ENCODE data around the gene TAL1.
"Not testable (repeated sequence)": the region's sequence is repeated elsewhere in the genome, so short reads cannot be mapped to it uniquely, and the experiment has no call there.

The TAL1 gene

DNA sequence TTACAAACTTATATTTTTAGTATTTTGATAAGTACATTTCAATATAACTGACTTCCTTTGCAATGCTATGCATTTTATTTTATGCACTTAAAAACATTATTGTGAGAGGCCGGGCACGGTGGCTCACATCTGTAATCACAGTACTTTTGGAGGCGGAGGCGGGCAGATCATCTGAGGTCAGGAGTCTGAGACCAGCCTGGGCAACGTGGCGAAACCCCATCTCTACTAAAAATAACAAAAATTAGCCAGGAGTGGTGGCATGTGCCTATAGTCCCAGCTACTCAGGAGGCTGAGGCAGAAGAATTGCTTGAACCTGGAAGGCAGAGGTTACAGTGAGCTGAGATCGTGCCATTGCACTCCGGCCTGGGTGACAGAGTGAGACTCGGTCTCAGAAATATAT lies 36.0 kb downstream of the TAL1 start:
- not testable (repeated sequence) for DNase-seq; H3K4me1 Mint-ChIP-seq (ENCODE audit: low read depth in 2 of 2); H3K36me3 Mint-ChIP-seq (ENCODE audit: insufficient read depth); H3K9me3 Mint-ChIP-seq; ATAC-seq (replicated peaks); H3K4me3 Mint-ChIP-seq; H3K27ac Mint-ChIP-seq
- peaks cover 38 to 54% of the 10 kb centered on the region in 2 donors for H3K27me3 Mint-ChIP-seq

DNA sequence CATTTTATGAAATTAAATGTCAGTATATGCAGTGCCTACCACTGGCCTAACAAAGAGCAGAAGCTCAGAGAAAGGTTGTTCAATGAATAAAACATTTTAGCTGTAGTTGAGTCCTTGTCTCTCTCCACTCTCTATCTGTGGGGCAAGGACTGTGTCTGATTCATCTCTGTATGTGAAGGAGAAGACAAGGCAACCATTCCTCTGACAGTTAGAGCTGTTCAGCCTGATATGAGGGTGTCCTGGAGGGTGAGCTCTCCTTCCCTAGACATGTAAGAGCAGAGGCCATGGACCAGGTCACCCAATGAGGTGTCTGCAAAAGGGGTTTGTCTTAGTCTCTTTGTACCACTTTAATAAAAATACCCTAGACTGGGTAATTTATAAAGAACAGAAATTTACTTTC lies 37.7 kb downstream of the TAL1 start:
- H3K27ac Mint-ChIP-seq: no peak overlapping the region
- H3K4me3 Mint-ChIP-seq: no peak overlapping the region
- no peaks in the 10 kb centered on the region for H3K36me3 Mint-ChIP-seq (ENCODE audit: insufficient read depth)
- H3K4me1 Mint-ChIP-seq (ENCODE audit: low read depth in 2 of 2): peaks cover 0 to 4% of the 10 kb centered on the region in 2 donors
- peaks cover 24 to 38% of the 10 kb centered on the region in 2 donors for H3K27me3 Mint-ChIP-seq
- ATAC-seq (replicated peaks) (no peak), DNase-seq (no peak)
- no peaks in the 10 kb centered on the region for H3K9me3 Mint-ChIP-seq

DNA sequence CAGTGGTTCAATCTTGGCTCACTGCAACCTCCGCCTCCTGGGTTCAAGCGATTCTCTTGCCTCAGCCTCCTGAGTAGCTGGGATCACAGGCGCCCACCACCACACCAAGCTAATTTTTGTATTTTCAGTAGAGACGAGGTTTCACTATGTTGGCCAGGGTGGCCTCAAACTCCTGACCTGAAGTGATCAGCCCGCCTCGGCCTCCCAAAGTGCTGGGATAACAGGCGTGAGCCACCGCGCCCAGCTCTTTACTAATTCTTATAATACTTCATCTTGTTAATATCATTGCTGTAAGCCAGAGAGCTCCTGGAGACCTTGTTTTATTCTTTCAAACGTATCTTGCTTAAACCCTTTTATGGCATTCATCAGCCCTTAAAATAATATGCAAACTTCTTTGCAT lies 38.5 kb downstream of the TAL1 start:
- not testable (repeated sequence) for ATAC-seq (replicated peaks); DNase-seq; H3K4me1 Mint-ChIP-seq (ENCODE audit: low read depth in 2 of 2); H3K9me3 Mint-ChIP-seq; H3K36me3 Mint-ChIP-seq (ENCODE audit: insufficient read depth); H3K4me3 Mint-ChIP-seq; H3K27ac Mint-ChIP-seq
- H3K27me3 Mint-ChIP-seq: peaks cover 16 to 30% of the 10 kb centered on the region in 2 donors

DNA sequence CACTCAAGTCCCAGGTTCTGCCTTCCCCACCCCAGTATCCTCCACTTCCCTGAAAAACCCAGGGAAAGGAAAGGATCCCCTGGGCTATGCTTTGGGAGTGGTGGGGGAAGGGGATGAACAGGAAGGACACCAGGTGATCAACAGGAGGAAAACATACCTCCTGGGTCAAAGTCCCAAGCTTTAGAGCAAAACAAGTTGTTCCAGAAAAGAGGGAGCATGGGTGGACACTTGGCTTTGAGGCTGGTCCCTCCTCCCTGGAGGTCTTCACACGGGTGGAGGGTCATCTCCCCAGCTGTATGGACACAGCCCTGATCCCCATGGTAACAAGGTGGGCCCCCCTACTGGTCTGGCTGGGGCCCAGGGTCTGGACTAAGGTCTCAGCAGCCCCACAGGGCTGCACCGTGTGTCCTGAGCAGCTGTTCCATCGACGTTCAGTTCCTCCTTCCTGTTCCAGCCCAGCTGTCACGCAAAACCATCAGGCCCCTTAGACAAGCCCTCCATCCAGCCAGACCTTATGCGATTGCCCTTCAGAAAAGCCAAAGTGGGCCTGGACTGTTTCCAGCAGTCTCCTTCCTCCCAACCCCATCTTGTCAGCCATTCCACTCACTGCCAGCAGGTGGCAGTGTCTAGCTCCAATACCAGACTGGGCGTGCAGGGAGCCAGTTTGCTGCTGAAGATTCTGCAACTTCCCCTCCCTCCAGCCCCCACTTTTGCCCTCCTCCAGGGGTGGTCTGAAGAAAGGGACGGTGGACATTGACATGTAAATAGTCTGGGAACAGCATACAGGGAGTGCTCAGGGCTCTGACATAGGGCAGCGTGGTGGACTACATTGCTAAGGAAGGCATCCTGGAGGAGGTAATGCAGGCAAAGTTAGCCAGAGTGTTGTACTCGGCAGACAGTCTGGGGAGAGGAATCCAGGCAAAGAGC lies 39.3 kb downstream of the TAL1 start:
- no peaks in the 10 kb centered on the region for H3K9me3 Mint-ChIP-seq
- no peak overlapping the region for H3K27ac Mint-ChIP-seq
- DNase-seq: peak; percentile 51 to 67 (median 53)
- peaks cover 8 to 22% of the 10 kb centered on the region in 2 donors for H3K27me3 Mint-ChIP-seq
- no peaks in the 10 kb centered on the region for H3K36me3 Mint-ChIP-seq (ENCODE audit: insufficient read depth)
- no peak overlapping the region for H3K4me3 Mint-ChIP-seq
- peak; percentile 70 for ATAC-seq (replicated peaks)
- H3K4me1 Mint-ChIP-seq (ENCODE audit: low read depth in 2 of 2): peaks cover 0 to 4% of the 10 kb centered on the region in 2 donors

DNA sequence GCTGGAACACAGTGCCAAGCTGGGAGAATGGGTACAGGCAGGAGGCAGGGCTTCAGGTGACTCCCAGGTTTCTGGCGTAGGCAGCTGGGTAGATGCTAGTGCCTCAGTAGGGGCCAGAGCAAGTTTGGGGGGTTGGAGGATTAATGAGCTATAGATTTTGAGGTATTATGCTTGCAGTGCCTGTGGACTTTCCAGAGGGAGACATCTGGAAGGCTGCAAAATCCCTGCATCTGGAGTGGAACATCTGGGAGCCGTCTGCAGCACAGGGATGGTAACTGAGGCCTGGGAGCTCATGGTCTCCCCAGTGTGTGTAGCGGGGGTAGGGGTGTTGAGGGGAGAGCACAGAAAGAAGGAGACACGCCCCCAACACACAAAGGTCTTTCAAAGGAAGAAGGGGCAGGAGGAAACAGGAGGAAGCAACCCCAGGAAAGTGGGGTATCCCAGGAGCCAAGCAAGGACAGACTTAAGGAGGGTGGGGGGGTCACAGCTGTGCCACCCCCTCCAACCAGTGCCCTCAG lies 40.0 kb downstream of the TAL1 start:
- H3K4me3 Mint-ChIP-seq: no peak overlapping the region
- H3K36me3 Mint-ChIP-seq (ENCODE audit: insufficient read depth): no peaks in the 10 kb centered on the region
- H3K27ac Mint-ChIP-seq: peak overlapping the region in 1 of 2 donors; percentile 42
- DNase-seq (no peak), ATAC-seq (replicated peaks) (no peak)
- H3K27me3 Mint-ChIP-seq: peaks cover 6 to 25% of the 10 kb centered on the region in 2 donors
- peaks cover 0 to 4% of the 10 kb centered on the region in 2 donors for H3K4me1 Mint-ChIP-seq (ENCODE audit: low read depth in 2 of 2)
- no peaks in the 10 kb centered on the region for H3K9me3 Mint-ChIP-seq

DNA sequence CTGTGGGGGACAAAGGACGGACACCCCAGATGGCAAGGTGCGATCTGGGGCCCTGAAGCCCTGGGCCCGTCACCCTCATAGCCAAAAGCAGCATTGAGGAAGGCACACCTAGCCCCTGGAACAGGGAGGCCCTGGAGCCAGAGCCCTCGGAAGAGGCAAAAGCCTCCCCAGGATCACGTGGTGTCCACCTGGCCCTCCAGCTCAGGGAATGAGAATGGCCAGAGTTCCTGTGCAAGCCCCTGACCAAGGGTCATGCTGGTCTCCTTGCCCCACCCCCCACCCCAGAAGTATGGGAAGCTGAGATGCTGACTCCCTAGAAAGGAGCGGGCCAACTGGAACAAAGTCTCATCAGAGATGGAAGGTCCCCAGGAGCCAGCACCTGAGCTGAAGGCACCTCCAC lies 41.2 kb downstream of the TAL1 start:
- Mint-ChIP-seq H3K27ac (no peak overlapping the region), H3K27me3 (peaks cover 6 to 36% of the 10 kb centered on the region in 2 donors), H3K4me1 (ENCODE audit: low read depth in 2 of 2) (peaks cover 0 to 4% of the 10 kb centered on the region in 2 donors), H3K36me3 (ENCODE audit: insufficient read depth) (no peaks in the 10 kb centered on the region), H3K9me3 (no peaks in the 10 kb centered on the region), H3K4me3 (no peak overlapping the region)
- ATAC-seq (replicated peaks) (no peak), DNase-seq (no peak)

- Mint-ChIP-seq H3K27me3 (peaks cover 6 to 40% of the 10 kb centered on the region in 2 donors), H3K4me1 (ENCODE audit: low read depth in 2 of 2) (peaks cover 0 to 4% of the 10 kb centered on the region in 2 donors), H3K9me3 (no peaks in the 10 kb centered on the region), H3K27ac (no peak overlapping the region), H3K4me3 (no peak overlapping the region), H3K36me3 (ENCODE audit: insufficient read depth) (no peaks in the 10 kb centered on the region)
- ATAC-seq (replicated peaks) (no peak), DNase-seq (no peak)
Measured at GRCh38 chr1:47190509-47190855, 41.5 kb downstream of the TAL1 start.

DNA sequence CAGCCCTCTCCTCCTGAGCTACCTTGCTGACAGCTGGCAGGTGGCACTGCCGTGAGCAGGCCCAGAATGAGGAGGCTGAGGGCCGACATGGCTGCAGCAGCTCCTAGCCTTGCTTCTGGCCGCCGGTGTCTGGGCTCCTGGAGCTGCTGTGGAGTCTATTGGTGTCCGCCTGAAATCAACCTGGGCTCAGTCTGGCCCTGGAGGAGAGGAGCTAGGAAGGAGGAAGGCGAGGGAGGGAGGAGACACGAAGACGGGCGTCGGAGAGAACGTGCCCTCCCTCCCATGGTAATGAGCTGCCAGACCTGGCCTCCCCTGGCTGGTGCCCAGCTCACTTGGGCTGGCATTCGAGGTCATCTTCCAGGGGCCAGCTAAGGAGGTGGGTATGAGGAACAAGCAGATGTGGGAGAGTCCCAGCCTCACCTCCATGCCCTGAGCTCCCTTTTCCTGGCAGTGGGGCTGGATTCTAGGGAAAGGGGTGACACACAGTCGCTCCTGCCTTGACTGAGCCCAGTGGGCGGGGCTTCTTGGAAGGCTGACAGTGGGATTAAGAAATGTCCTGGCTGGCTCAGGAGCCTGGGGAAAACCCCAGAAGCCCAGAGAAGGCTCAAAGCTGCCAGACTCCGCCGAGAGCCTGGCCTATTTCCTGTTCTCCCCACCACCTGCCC lies 42.0 kb downstream of the TAL1 start, which contains the start of gene PDZK1IP1:
Gene PDZK1IP1 (minus strand): TSS at position 193 of the 665 bp plus-strand sequence. CDS start 104 bp downstream, at position 89.
- ATAC-seq (replicated peaks): no peak
- H3K27ac Mint-ChIP-seq: no peak within 1 kb of the TSS
- H3K9me3 Mint-ChIP-seq: no peaks in the 10 kb centered on the region
- no peaks in the 10 kb centered on the region for H3K36me3 Mint-ChIP-seq (ENCODE audit: insufficient read depth)
- peaks cover 0 to 4% of the 10 kb centered on the region in 2 donors for H3K4me1 Mint-ChIP-seq (ENCODE audit: low read depth in 2 of 2)
- H3K27me3 Mint-ChIP-seq: peaks cover 8 to 45% of the 10 kb centered on the region in 2 donors
- H3K4me3 Mint-ChIP-seq: no peak within 1 kb of the TSS
- DNase-seq: no peak

GRCh38 chr1:47188791-47189785 lies 42.9 kb downstream of the TAL1 start:
- H3K9me3 Mint-ChIP-seq: no peaks in the 10 kb centered on the region
- H3K27me3 Mint-ChIP-seq: peaks cover 11 to 54% of the 10 kb centered on the region in 2 donors
- peaks cover 3% of the 10 kb centered on the region for H3K36me3 Mint-ChIP-seq (ENCODE audit: insufficient read depth)
- peaks cover 4% of the 10 kb centered on the region in 2 donors for H3K4me1 Mint-ChIP-seq (ENCODE audit: low read depth in 2 of 2)
- H3K27ac Mint-ChIP-seq: no peak overlapping the region
- ATAC-seq (replicated peaks): no peak
- no peak overlapping the region for H3K4me3 Mint-ChIP-seq
- no peak for DNase-seq

DNA sequence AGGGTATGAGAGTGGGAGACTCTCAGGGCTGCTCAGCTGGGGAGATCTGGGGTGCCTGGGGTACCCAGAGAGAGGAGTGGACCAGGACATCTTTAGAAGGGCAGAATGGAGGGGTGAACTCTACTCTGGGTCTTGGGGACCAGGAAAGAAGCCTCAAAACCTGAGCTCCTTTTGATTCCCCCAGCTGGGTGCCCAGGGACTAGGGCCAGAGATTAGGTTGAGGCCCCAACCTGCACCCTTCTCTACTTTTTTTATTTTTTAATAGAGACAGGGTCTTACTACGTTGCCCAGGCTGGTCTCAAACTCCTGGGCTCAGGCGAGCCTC lies 44.1 kb downstream of the TAL1 start:
- ATAC-seq (replicated peaks): no peak
- Mint-ChIP-seq H3K4me1 (ENCODE audit: low read depth in 2 of 2) (peaks cover 3 to 4% of the 10 kb centered on the region in 2 donors), H3K36me3 (ENCODE audit: insufficient read depth) (peaks cover 3% of the 10 kb centered on the region), H3K27me3 (peaks cover 13 to 61% of the 10 kb centered on the region in 2 donors), H3K27ac (no peak overlapping the region), H3K4me3 (no peak overlapping the region), H3K9me3 (no peaks in the 10 kb centered on the region)
- DNase-seq: no peak

- Mint-ChIP-seq H3K27me3 (peaks cover 13 to 61% of the 10 kb centered on the region in 2 donors), H3K27ac (no peak overlapping the region), H3K4me1 (ENCODE audit: low read depth in 2 of 2) (peaks cover 0 to 4% of the 10 kb centered on the region in 2 donors), H3K4me3 (no peak overlapping the region), H3K9me3 (no peaks in the 10 kb centered on the region), H3K36me3 (ENCODE audit: insufficient read depth) (peaks cover 3% of the 10 kb centered on the region)
- DNase-seq (no peak), ATAC-seq (replicated peaks) (no peak)
Measured at GRCh38 chr1:47187231-47187925, 44.6 kb downstream of the TAL1 start.

Data from effector memory CD8-positive, alpha-beta T cell (primary cell).